ENCODE measurements around the gene KIF11. TPM values are rescaled to one million over a fixed set of nuclear protein-coding genes. Genes with fewer than 3 reads are reported as not detected.

The KIF11 gene
- polyA plus RNA-seq, 1 donor from 2014 or later: 0.47 TPM

- Histone ChIP-seq H3K9ac (ENCODE audit: low read length) (no peak overlapping the region), H3K79me2 (replicated peaks; ENCODE audit: insufficient read depth, low read length) (no peaks in the 10 kb centered on the region), H3K27ac (ENCODE audit: low read length) (no peak overlapping the region), H3K36me3 (ENCODE audit: insufficient read depth, low read length) (no peaks in the 10 kb centered on the region), H2AFZ (ENCODE audit: low read depth, low read length) (no peak overlapping the region), H3K27me3 (ENCODE audit: insufficient read depth, low read depth, low read length) (no peaks in the 10 kb centered on the region), H3K4me3 (ENCODE audit: low read length) (no peak overlapping the region), H4K20me1 (ENCODE audit: insufficient read depth) (no peaks in the 10 kb centered on the region), H3F3A (ENCODE audit: insufficient read depth, low read length, poor library complexity, severe bottlenecking) (no peaks in the 10 kb centered on the region), H3K9me3 (ENCODE audit: low read length) (no peaks in the 10 kb centered on the region), H3K4me2 (ENCODE audit: low read length) (no peak overlapping the region), H3K9me2 (ENCODE audit: insufficient read depth, low read length) (no peaks in the 10 kb centered on the region)
- TF ChIP-seq SMC3 (conservative IDR thresholded peaks at IDR 0.05; ENCODE audit: poor library complexity) (no peak), TAF1 (IDR thresholded peaks at IDR 0.05; ENCODE audit: low read depth) (no peak), REST (IDR thresholded peaks at IDR 0.05; ENCODE audit: borderline replicate concordance) (no peak), EP300 (conservative IDR thresholded peaks at IDR 0.05; ENCODE audit: poor library complexity, severe bottlenecking) (no peak), CTCF (IDR thresholded peaks at IDR 0.05; ENCODE audit: poor library complexity, severe bottlenecking) (no peak), EZH2 (IDR thresholded peaks at IDR 0.05; ENCODE audit: borderline replicate concordance, insufficient read depth, low read length, poor library complexity, severe bottlenecking) (no peak), MXI1 (conservative IDR thresholded peaks at IDR 0.05; ENCODE audit: poor library complexity, severe bottlenecking) (no peak), RAD21 (conservative IDR thresholded peaks at IDR 0.05) (no peak), POLR2AphosphoS5 (IDR thresholded peaks at IDR 0.05) (no peak)
Measured at GRCh38 chr10:92678206-92678605, 85.3 kb downstream of the KIF11 start.

- Histone ChIP-seq H3K4me3 (ENCODE audit: low read length) (no peak overlapping the region), H3K27me3 (ENCODE audit: insufficient read depth, low read depth, low read length) (no peaks in the 10 kb centered on the region), H4K20me1 (ENCODE audit: insufficient read depth) (no peaks in the 10 kb centered on the region), H3K9ac (ENCODE audit: low read length) (no peak overlapping the region), H3K9me3 (ENCODE audit: low read length) (no peaks in the 10 kb centered on the region), H3K4me2 (ENCODE audit: low read length) (no peak overlapping the region), H3K36me3 (ENCODE audit: insufficient read depth, low read length) (no peaks in the 10 kb centered on the region), H3F3A (ENCODE audit: insufficient read depth, low read length, poor library complexity, severe bottlenecking) (no peaks in the 10 kb centered on the region), H3K27ac (ENCODE audit: low read length) (no peak overlapping the region), H2AFZ (ENCODE audit: low read depth, low read length) (no peak overlapping the region), H3K9me2 (ENCODE audit: insufficient read depth, low read length) (no peaks in the 10 kb centered on the region), H3K79me2 (replicated peaks; ENCODE audit: insufficient read depth, low read length) (no peaks in the 10 kb centered on the region)
- TF ChIP-seq REST (IDR thresholded peaks at IDR 0.05; ENCODE audit: borderline replicate concordance) (no peak), TAF1 (IDR thresholded peaks at IDR 0.05; ENCODE audit: low read depth) (no peak), RAD21 (conservative IDR thresholded peaks at IDR 0.05) (no peak)
Measured at GRCh38 chr10:92681306-92681834, 88.4 kb downstream of the KIF11 start.

Data from neural cell (in vitro differentiated cells).